ENCODE data around the gene USP19.

DNA sequence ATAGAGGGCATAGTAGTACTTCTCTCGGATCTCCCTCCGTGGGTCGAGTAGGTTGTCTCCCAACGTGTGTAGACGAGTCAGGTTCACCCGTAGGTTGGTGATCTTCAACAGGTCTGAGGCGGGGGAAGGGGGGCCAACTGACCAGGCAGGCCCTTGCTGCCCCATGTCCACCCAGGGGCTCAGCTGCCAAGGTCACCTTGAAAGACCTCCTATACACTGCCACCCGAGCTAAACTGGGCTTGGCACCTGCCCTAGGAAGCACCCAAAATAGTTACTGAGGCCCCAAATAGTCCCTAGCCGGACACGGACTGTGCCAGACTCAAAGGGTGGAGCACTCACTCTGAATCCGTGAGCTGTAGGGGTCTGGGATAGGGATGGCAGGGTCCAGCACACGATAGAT, 10.4 kb upstream of the USP19 start:
- no peak for TF ChIP-seq YY1 (IDR thresholded peaks at IDR 0.05)
- TF ChIP-seq, protein P1, sequence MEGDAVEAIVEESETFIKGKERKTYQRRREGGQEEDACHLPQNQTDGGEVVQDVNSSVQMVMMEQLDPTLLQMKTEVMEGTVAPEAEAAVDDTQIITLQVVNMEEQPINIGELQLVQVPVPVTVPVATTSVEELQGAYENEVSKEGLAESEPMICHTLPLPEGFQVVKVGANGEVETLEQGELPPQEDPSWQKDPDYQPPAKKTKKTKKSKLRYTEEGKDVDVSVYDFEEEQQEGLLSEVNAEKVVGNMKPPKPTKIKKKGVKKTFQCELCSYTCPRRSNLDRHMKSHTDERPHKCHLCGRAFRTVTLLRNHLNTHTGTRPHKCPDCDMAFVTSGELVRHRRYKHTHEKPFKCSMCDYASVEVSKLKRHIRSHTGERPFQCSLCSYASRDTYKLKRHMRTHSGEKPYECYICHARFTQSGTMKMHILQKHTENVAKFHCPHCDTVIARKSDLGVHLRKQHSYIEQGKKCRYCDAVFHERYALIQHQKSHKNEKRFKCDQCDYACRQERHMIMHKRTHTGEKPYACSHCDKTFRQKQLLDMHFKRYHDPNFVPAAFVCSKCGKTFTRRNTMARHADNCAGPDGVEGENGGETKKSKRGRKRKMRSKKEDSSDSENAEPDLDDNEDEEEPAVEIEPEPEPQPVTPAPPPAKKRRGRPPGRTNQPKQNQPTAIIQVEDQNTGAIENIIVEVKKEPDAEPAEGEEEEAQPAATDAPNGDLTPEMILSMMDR (IDR thresholded peaks at IDR 0.05; ENCODE audit: low read depth, low read length, missing input control), result no peak
- TF ChIP-seq, protein P2, sequence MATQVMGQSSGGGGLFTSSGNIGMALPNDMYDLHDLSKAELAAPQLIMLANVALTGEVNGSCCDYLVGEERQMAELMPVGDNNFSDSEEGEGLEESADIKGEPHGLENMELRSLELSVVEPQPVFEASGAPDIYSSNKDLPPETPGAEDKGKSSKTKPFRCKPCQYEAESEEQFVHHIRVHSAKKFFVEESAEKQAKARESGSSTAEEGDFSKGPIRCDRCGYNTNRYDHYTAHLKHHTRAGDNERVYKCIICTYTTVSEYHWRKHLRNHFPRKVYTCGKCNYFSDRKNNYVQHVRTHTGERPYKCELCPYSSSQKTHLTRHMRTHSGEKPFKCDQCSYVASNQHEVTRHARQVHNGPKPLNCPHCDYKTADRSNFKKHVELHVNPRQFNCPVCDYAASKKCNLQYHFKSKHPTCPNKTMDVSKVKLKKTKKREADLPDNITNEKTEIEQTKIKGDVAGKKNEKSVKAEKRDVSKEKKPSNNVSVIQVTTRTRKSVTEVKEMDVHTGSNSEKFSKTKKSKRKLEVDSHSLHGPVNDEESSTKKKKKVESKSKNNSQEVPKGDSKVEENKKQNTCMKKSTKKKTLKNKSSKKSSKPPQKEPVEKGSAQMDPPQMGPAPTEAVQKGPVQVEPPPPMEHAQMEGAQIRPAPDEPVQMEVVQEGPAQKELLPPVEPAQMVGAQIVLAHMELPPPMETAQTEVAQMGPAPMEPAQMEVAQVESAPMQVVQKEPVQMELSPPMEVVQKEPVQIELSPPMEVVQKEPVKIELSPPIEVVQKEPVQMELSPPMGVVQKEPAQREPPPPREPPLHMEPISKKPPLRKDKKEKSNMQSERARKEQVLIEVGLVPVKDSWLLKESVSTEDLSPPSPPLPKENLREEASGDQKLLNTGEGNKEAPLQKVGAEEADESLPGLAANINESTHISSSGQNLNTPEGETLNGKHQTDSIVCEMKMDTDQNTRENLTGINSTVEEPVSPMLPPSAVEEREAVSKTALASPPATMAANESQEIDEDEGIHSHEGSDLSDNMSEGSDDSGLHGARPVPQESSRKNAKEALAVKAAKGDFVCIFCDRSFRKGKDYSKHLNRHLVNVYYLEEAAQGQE (IDR thresholded peaks at IDR 0.05), result no peak
- TF ChIP-seq, protein P3, sequence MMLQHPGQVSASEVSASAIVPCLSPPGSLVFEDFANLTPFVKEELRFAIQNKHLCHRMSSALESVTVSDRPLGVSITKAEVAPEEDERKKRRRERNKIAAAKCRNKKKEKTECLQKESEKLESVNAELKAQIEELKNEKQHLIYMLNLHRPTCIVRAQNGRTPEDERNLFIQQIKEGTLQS (IDR thresholded peaks at IDR 0.05), result no peak
- TF ChIP-seq GABPA (IDR thresholded peaks at IDR 0.05 in 1 of 2, conservative IDR thresholded peaks at IDR 0.05 in 1 of 2), result no peak
